Fibroblast of the conjunctiva (primary cell): ENCODE results near the gene IFFO2.

Experiments
- DNase-seq: peaks from one replicate; pipeline ENCODE4 v3.0.0-alpha.2; 2010; ENCODE audit warnings: low read depth

IFFO2 gene

GRCh38 chr1:18956193-18957135 is at the start of gene IFFO2:
TSS of gene IFFO2 (minus strand) at chr1:18956676. CDS start at chr1:18956332, 344 bp downstream.
- DNase-seq: peak; percentile 84

- no peak for DNase-seq
Observed at GRCh38 chr1:19006000-19006399, 49.5 kb upstream of the IFFO2 start.

- DNase-seq: no peak
Observed at GRCh38 chr1:19003371-19004290, 47.2 kb upstream of the IFFO2 start.

- no peak for DNase-seq
Observed at GRCh38 chr1:19000065-19000464, 43.6 kb upstream of the IFFO2 start.

GRCh38 chr1:18999359-18999758 is 42.9 kb upstream of the IFFO2 start:
- no peak for DNase-seq

- no peak for DNase-seq
Observed at GRCh38 chr1:18998016-18998724, 41.7 kb upstream of the IFFO2 start.

GRCh38 chr1:18997508-18997907 is 41.0 kb upstream of the IFFO2 start:
- no peak for DNase-seq

GRCh38 chr1:18996548-18997177 is 40.2 kb upstream of the IFFO2 start:
- DNase-seq: no peak

GRCh38 chr1:18994381-18994780 is 37.9 kb upstream of the IFFO2 start:
- DNase-seq: no peak

- no peak for DNase-seq
Observed at GRCh38 chr1:18992646-18993045, 36.2 kb upstream of the IFFO2 start.

- no peak for DNase-seq
Observed at GRCh38 chr1:18991585-18991984, 35.1 kb upstream of the IFFO2 start.

GRCh38 chr1:18989896-18990295 is 33.4 kb upstream of the IFFO2 start:
- DNase-seq: no peak

GRCh38 chr1:18989176-18989799 is 32.8 kb upstream of the IFFO2 start:
- DNase-seq: no peak

- no peak for DNase-seq
Observed at GRCh38 chr1:18981242-18981641, 24.8 kb upstream of the IFFO2 start.

- no peak for DNase-seq
Observed at GRCh38 chr1:18978706-18979105, 22.2 kb upstream of the IFFO2 start.

GRCh38 chr1:18977428-18977827 is 21.0 kb upstream of the IFFO2 start:
- no peak for DNase-seq

GRCh38 chr1:18976096-18976495 is 19.6 kb upstream of the IFFO2 start:
- DNase-seq: no peak

GRCh38 chr1:18974606-18975005 is 18.1 kb upstream of the IFFO2 start:
- no peak for DNase-seq

- no peak for DNase-seq
Observed at GRCh38 chr1:18974005-18974404, 17.5 kb upstream of the IFFO2 start.

- no peak for DNase-seq
Observed at GRCh38 chr1:18973446-18973955, 17.0 kb upstream of the IFFO2 start.

- DNase-seq: no peak
Observed at GRCh38 chr1:18972991-18973390, 16.5 kb upstream of the IFFO2 start.
